Measurements from ENCODE around the gene PGRMC1. TPM values are rescaled to one million over a fixed set of nuclear protein-coding genes. Genes with fewer than 3 reads are reported as not detected.
"Not testable (repeated sequence)": the region's sequence is repeated elsewhere in the genome, so short reads cannot be mapped to it uniquely, and the experiment has no call there.

Gene PGRMC1
- total RNA-seq, 4 donors from 2014 or later, result 56.8 to 92.7 (median 77.2) TPM

- H3K9me3 ChIP-seq, result no peaks in the 10 kb centered on the region
- WGBS, result 42% methylated on average over 4 of the region's 4 CpGs
- H3K4me3 ChIP-seq, result no peak overlapping the region
- H3K4me1 ChIP-seq, result no peaks in the 10 kb centered on the region
- no peaks in the 10 kb centered on the region for H3K27me3 ChIP-seq
- peak overlapping the region; percentile 62 for H3K27ac ChIP-seq
- no peak for DNase-seq (ENCODE audit: low spot score in 2 of 2)
- H3K36me3 ChIP-seq, result no peaks in the 10 kb centered on the region
- no peak for TF ChIP-seq EP300 (IDR thresholded peaks at IDR 0.05)
- TF ChIP-seq POLR2AphosphoS5 (IDR thresholded peaks at IDR 0.05), result no peak
Observed at GRCh38 chrX:119190091-119190681, 45.9 kb upstream of the PGRMC1 start.

- no peaks in the 10 kb centered on the region for H3K27me3 ChIP-seq
- 59% methylated on average over 8 of the region's 8 CpGs for WGBS
- H3K4me3 ChIP-seq, result no peak overlapping the region
- H3K36me3 ChIP-seq, result no peaks in the 10 kb centered on the region
- peak overlapping the region; percentile 62 for H3K27ac ChIP-seq
- no peak for DNase-seq (ENCODE audit: low spot score in 2 of 2)
- no peaks in the 10 kb centered on the region for H3K4me1 ChIP-seq
- H3K9me3 ChIP-seq, result no peaks in the 10 kb centered on the region
- no peak for TF ChIP-seq CTCF (IDR thresholded peaks at IDR 0.05)
- TF ChIP-seq POLR2A (IDR thresholded peaks at IDR 0.05), result no peak
- TF ChIP-seq POLR2AphosphoS5 (IDR thresholded peaks at IDR 0.05), result no peak
- TF ChIP-seq EP300 (IDR thresholded peaks at IDR 0.05), result no peak
Observed at GRCh38 chrX:119190831-119191230, 45.3 kb upstream of the PGRMC1 start.

GRCh38 chrX:119194621-119195020 lies 41.5 kb upstream of the PGRMC1 start:
- no peak for DNase-seq (ENCODE audit: low spot score in 2 of 2)
- H3K27me3 ChIP-seq, result no peaks in the 10 kb centered on the region
- H3K36me3 ChIP-seq, result no peaks in the 10 kb centered on the region
- H3K9me3 ChIP-seq, result no peaks in the 10 kb centered on the region
- H3K4me1 ChIP-seq, result no peaks in the 10 kb centered on the region
- H3K4me3 ChIP-seq, result no peak overlapping the region
- no peak overlapping the region for H3K27ac ChIP-seq
- no peak for TF ChIP-seq POLR2AphosphoS5 (IDR thresholded peaks at IDR 0.05)
- no peak for TF ChIP-seq CTCF (IDR thresholded peaks at IDR 0.05)
- no peak for TF ChIP-seq EP300 (IDR thresholded peaks at IDR 0.05)
- no peak for TF ChIP-seq POLR2A (IDR thresholded peaks at IDR 0.05)
- WGBS, result 70% methylated on average over 5 of the region's 5 CpGs

GRCh38 chrX:119201570-119201969 lies 34.5 kb upstream of the PGRMC1 start:
- no peak for TF ChIP-seq POLR2A (IDR thresholded peaks at IDR 0.05)
- no peak for TF ChIP-seq EP300 (IDR thresholded peaks at IDR 0.05)
- no peak for TF ChIP-seq POLR2AphosphoS5 (IDR thresholded peaks at IDR 0.05)
- TF ChIP-seq CTCF (IDR thresholded peaks at IDR 0.05), result no peak
- no peaks in the 10 kb centered on the region for H3K27me3 ChIP-seq
- 86% methylated on average over 4 of the region's 4 CpGs for WGBS
- no peak for DNase-seq (ENCODE audit: low spot score in 2 of 2)
- no peaks in the 10 kb centered on the region for H3K4me1 ChIP-seq
- H3K4me3 ChIP-seq, result no peak overlapping the region
- H3K36me3 ChIP-seq, result no peaks in the 10 kb centered on the region
- H3K9me3 ChIP-seq, result no peaks in the 10 kb centered on the region
- no peak overlapping the region for H3K27ac ChIP-seq

GRCh38 chrX:119206203-119206602 lies 29.9 kb upstream of the PGRMC1 start:
- DNase-seq (ENCODE audit: low spot score in 2 of 2), result no peak
- Histone ChIP-seq H3K36me3 (no peaks in the 10 kb centered on the region), H3K27ac (no peak overlapping the region), H3K4me1 (no peaks in the 10 kb centered on the region), H3K9me3 (no peaks in the 10 kb centered on the region), H3K4me3 (no peak overlapping the region), H3K27me3 (no peaks in the 10 kb centered on the region)
- TF ChIP-seq CTCF (IDR thresholded peaks at IDR 0.05), result no peak
- TF ChIP-seq POLR2AphosphoS5 (IDR thresholded peaks at IDR 0.05), result no peak
- no peak for TF ChIP-seq POLR2A (IDR thresholded peaks at IDR 0.05)
- no peak for TF ChIP-seq EP300 (IDR thresholded peaks at IDR 0.05)
- WGBS, result 82% methylated on average over 5 of the region's 5 CpGs

GRCh38 chrX:119207483-119207882 lies 28.6 kb upstream of the PGRMC1 start:
- not testable (repeated sequence) for H3K27me3 ChIP-seq; DNase-seq (ENCODE audit: low spot score in 2 of 2); H3K9me3 ChIP-seq; H3K27ac ChIP-seq; H3K4me3 ChIP-seq; H3K36me3 ChIP-seq; H3K4me1 ChIP-seq
- 85% methylated on average over 10 of the region's 10 CpGs for WGBS
